ENCODE data around the gene TTC28.
A peak's percentile ranks its signal among the peaks of the same experiment; 100 is the strongest.
"Not testable (repeated sequence)": the region's sequence is repeated elsewhere in the genome, so short reads cannot be mapped to it uniquely, and the experiment has no call there.

TTC28 gene

DNA sequence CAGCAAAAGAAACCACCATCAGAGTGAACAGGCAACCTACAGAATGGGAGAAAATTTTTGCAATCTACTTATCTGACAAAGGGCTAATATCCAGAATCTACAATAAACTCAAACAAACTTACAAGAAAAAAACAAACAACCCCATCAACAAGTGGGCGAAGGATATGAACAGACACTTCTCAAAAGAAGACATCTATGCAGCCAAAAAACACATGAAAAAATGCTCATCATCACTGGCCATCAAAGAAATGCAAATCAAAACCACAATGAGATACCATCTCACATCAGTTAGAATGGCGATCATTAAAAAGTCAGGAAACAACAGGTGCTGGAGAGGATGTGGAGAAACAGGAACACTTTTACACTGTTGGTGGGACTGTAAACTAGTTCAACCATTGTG is 188.4 kb downstream of the TTC28 start:
- DNase-seq (ENCODE audit: low spot score); FAIRE-seq: not testable (repeated sequence)

DNA sequence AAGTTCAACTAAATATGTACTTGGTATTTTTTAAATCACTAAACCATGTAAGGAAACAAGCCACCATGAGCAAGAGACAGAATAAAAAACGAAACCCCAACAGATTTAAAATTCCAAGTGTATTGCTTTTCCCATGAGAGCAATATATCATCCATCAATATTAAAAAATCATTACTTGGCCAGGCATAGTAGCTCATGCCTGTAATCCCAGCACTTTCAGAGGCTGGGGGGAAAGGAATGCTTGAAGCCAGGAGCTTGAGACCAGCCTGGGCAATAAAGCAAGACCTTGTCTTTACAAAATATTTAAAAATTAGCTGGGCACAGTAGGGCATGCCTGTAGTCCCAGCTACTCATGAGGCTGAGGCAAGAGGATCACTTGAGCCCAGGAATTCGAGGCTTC is 190.8 kb downstream of the TTC28 start:
- FAIRE-seq (peak; percentile 9), DNase-seq (ENCODE audit: low spot score) (no peak)

DNA sequence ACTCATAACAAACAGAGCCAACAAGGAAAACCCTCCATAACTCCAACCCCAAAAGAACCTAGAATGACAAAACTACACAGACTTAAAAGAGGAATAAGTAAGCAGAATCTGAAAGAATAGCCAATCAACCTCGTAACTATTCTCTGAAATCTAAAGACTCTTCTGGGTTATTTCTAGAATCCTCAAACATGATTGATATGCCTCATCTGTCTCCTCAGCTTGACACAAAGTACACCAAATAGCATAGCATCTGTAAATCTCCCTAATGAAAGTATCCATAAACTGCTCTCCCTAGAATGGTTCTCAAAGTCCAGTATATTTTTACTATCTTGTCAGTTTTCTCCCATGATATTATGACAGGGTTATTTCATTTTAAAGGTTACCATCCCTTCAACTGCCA is 195.0 kb downstream of the TTC28 start:
- no peak for DNase-seq (ENCODE audit: low spot score)
- FAIRE-seq: peak; percentile 86

DNA sequence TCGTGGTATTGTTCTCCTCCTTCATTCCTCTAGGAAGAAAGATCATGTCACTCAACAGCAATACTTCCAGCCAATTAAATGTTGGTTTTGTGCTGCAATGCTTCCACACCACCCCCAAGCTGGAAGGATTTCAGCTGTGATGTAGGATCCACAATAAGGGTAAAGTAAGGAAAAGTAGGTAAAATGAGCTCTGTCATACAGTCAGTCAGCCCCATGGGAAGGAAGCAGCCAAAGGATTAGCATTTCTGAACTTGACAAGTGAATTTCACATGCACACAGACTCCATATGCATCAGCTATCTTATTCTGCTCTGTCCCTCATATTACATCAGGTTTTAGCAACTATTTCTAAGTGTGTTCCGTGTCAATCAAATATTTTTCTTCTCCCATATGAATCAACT is 197.9 kb downstream of the TTC28 start:
- DNase-seq (ENCODE audit: low spot score) (no peak), FAIRE-seq (peak; percentile 95)

DNA sequence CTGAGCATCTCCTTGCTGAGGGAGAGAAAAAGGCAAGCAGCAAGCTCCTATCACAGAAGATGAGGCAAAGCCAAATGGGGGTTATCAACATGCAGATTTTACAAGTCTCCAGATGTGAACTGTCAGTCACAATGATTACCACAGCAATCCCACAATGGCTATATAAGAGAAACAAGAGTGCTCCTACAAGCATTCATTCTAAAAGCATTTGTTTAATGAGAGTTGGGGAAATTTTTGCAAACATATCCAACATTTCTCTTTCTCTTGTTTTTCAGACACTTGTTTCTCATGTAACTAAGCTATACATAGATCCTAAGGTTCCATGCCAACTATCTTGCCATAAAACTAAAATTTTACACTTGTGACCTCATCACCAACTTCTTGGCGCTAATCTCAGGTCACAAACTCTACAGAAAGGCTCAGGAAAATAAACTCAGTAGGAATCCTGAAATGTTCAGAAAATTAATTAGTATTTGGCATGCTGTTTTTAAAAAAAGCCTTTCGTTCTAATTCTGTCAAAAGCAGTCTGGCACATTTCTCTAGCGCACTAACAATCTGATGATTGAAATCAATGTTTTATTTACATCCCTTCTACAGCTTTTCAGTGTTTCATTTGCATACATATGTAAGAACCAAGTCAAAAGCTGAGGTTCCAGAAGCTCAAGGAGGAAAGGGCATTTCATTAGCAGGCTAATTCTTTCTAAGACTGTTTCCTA is 199.5 kb downstream of the TTC28 start:
- FAIRE-seq: peak; percentile 17
- DNase-seq (ENCODE audit: low spot score): no peak

DNA sequence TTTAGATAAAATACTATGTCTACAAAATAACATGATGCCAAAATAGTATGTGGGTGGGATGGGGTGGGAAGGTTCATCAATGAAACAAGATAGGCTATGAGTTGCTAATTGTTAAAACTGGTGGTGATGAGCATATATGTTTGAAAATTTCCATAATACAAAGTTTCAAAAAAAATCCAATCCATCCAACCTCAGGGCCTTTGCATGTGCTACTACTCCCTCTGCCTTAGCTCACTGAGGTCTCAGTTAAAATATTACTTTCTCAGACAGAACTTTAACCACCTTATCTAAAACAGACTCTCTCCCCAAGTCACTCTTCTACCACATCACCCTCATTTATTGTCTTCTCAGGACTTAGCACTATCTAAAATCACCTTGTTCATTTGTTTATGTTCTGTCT is 201.1 kb downstream of the TTC28 start:
- FAIRE-seq (peak; percentile 35), DNase-seq (ENCODE audit: low spot score) (no peak)

DNA sequence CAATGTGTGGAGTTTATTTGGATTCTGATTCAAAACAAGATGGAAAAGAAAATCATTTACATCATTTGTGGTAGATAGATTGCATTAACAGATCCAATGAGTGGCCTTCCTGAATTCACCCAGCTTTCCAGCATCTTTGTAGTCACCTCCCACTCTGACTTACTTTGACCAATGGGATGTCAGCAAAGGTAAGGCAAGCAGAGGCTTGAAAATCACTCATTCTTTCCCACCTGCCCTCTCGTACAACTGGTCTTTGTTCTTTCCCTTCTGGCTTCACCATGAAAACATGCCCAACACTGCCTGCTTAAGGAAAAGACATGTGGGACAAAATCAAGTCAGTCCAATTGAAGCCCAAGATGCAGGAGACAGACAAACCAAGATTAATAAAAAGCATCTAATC is 202.1 kb downstream of the TTC28 start:
- no peak for DNase-seq (ENCODE audit: low spot score)
- FAIRE-seq: peak; percentile 94

DNA sequence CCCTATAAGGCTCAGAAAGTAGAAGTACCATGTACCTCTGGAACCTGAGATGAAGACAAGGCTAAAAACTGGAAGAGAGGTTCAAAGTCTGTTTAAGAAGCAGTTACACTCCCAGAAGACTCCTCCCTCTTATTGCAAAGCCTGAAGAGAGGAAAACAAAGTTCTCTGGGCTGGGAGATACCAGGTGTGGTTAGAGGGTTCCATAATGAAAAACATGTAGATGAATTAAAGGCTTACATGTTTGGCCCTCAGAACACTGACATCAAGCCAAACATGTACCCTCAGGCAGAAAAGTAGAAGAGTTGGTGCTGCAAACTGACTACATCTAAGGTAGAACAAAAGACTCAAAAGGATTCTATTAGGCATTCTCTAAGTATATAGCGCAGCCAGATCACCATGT is 205.3 kb downstream of the TTC28 start:
- DNase-seq (ENCODE audit: low spot score) (no peak), FAIRE-seq (no peak)

DNA sequence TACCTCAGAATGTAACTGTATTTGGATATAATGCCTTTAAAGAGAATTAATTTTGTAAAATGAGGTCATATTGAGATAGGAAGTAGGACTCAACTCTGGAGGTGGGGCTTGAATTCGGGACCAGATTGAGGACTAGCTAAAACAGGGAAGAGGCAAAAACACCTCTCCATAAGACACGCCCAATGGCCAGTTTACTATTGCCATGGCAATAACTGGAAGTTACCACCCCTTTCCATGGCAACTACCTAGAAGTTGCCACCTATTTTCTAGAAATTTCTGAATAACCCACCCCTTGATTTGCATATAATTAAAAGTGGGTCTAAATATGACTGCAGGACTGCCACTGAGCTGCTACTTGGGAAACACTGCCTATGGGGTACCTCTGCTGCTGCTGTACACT is 206.4 kb downstream of the TTC28 start:
- no peak for DNase-seq (ENCODE audit: low spot score)
- FAIRE-seq: peak; percentile 17

DNA sequence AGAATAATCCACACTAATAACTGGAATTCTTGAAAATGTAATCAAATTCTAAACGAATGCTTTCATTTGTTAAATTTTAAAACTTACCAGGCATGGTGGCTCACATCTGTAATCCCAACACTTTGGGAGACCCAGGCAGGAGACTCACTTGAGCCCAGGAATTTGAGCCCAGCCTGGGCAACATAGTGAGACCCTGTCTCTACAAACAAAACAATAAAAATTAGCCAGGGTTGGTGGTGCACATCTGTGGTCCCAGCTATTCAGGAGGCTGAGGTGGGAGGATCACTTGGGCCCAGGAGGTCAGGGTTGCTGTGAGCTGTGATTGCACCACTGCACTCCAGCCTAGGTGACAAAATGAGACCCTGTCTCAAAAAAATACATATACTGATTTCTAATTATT is 212.6 kb downstream of the TTC28 start:
- not testable (repeated sequence) for DNase-seq (ENCODE audit: low spot score); FAIRE-seq

DNA sequence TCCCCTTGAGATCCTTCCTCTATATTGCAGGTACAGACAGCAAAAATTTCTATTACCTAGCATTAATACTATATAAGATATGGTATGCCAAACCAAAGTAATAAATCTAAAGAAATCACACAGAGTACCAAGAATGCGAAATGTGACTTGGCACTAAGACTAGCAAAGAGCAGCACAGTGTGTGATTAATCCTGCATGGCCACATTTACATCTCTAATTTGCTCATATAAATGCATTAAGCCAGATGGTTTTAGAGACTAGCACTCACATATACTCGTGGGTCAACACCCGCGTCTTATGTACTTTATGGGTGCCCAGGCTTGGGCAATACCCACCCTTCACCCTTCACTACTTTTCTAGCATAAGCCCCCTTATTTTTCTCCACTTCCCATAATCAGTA is 213.2 kb downstream of the TTC28 start:
- FAIRE-seq (no peak), DNase-seq (ENCODE audit: low spot score) (no peak)

DNA sequence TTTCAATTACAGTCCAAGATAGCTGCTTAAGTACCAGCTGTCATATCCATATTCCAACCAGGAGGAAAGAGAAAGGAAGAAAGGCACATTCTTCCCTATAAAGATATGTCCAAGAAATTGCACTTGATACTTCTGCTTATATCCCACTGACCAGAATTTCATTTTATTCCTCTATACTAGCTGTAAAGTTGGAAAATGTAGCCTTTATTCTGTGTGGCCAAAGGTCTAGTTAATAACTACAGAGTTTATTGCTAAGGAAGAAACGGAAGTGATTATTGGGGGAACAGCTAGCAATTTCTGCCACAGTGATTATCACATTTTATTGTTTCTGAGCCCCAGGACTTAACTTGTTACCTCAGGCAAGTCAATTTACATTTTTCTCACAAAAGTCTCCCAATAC is 213.8 kb downstream of the TTC28 start:
- FAIRE-seq (peak; percentile 52), DNase-seq (ENCODE audit: low spot score) (no peak)

DNA sequence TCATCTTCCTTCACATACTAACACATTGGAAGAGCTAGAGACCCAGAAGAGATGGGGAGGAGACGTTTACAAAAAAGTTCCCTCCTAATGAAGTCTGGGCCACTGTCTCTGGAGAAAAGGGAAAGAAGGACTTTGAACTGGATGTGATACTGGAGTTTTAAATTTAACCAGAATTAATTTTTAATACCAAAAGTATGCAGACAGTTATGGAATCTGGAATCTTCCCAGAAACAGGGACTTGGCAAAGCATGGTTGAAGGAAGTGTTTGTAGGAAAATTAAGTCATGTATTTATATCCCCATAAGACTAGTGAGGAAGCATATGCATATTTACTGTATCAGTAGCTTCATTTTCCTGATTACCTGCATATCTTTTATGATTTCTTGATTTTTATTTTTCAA is 215.5 kb downstream of the TTC28 start:
- no peak for DNase-seq (ENCODE audit: low spot score)
- no peak for FAIRE-seq

DNA sequence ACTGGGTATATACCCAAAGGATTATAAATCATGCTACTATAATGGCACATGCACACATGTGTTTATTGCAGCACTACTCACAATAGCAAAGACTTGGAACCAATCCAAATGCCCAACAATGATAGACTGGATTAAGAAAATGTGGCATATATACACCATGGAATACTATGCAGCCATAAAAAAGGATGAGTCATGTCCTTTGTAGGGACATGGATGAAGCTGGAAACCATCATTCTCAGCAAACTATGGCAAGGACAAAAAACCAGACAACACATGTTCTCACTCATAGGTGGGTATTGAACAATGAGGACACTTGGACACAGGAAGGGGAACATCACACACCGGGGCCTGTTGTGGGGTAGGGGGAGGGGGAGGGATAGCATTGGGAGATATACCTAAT is 216.2 kb downstream of the TTC28 start:
- not testable (repeated sequence) for DNase-seq (ENCODE audit: low spot score)
- FAIRE-seq: peak; percentile 92

DNA sequence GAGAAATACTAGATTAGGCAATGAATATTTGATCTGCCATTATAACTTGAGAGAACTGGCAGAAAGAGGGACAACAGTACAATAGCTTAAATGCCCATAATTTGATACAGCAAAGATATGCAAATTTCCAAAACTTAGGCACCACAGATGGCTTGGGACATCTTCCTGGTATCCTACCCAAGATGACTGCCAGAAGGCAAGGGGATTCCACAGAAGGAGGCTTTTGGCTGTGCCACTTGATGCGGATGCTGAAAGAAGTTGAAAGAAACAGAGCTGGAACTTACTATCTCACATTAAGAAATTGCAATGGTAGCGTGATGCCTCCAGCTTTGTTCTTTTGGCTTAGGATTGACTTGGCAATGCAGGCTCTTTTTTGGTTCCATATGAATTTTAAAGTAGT is 216.7 kb downstream of the TTC28 start:
- FAIRE-seq: peak; percentile 42
- DNase-seq (ENCODE audit: low spot score): no peak

DNA sequence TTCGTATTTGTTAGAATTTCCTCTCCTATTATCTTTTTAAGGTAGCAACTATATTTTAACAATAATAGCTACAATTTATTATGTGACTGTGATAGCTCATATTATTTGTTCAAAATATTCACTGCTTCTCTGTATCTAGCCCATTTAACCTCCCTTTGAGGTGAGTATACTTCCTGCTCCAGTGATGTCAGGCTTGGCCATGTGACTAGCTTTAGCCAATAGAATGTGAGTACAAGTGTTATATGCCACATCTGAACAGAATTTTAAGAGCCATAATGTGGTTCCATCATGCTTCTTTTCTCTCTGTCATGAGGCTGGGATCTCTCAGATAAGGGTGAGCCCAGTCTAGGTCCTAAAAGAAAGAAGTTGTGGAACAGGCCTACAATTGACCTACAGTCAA is 217.6 kb downstream of the TTC28 start:
- FAIRE-seq: peak; percentile 66
- no peak for DNase-seq (ENCODE audit: low spot score)

DNA sequence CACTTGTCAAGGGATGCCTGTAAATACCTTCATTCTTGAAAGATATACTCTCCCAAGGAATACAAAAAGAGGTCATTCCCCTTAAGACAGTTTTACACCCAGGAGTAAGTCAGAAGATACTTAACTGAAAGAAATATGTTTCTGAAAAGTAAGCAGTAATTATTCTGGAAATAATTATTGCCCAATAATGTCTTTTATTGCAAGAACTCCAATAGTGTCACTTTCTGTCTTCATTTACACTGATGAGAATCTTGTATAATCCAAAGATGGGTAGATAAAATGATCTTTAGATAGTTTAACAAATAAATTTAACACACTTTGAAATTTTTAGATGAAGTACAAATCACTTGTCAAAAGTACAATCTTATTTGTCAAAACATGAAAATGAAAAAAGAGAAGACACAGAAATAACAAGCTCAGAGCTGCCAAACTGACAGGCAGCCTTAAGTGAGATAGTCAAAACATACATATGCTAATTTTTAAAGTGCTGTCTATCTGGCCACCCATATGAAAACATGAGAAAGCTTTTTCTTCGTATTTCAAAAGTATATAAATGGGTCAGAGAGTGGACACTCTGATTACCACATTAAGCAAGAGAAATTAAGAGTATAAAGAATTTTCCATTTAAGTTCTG is 225.1 kb downstream of the TTC28 start:
- no peak for DNase-seq (ENCODE audit: low spot score)

DNA sequence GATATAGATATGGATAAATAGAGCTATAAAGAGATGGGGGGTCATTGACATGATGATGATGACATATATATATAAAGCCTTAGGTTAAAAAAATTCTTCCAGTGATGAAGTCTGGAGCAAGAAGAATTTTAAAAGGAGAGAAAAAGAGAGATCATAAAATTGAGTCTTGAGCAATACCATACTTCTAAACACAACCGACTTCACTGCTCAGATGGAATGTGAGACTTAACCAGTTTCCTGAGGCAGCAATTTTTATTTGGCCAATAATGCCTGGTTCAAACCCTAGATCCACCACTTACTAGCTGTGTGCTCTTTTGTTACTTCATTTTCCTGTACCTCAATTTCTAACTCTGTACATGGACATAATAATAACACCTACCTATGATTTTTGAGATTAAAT is 229.5 kb downstream of the TTC28 start:
- FAIRE-seq (no peak), DNase-seq (ENCODE audit: low spot score) (no peak)

More for the DNA sequence above, 225.1 kb downstream of the TTC28 start:
- FAIRE-seq: peak; percentile 44

DNA sequence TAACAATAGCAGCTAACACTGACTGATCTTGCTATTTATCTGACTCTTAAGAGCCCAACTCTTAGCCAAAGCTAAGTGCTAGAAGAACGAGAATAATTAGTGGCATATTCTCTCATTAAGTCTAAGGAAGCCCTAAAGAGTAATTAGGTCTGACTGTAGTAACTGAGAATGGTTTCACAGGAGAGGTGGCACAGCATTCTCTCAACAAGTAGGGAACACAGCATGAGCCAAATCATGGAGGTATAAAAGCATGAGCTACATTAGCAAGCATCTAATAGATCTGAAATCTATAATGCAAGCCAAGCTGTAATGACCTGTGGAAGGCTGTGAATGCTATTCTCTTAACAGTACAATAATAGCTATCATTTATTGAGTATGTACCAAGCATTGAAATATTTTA is 230.6 kb downstream of the TTC28 start:
- FAIRE-seq: peak; percentile 40
- no peak for DNase-seq (ENCODE audit: low spot score)

DNA sequence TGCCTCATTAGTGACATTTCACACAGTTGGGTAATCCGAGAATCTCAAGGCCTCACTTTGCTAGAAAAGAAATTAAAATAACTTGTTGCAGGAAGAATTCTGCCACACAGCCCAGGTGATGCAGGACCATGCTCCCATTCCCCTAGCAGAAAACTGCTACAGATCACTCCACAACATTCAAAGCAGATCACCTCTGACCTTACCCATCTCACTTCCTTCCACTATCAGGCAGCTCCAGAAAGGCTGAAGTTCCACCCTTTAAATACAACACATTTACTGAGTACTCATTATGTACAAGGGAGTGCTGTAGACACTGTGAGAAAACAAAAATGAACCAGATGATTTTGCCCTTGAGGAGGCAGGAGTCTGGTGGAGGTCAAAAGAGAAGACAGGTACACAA is 231.0 kb downstream of the TTC28 start:
- FAIRE-seq (peak; percentile 79), DNase-seq (ENCODE audit: low spot score) (no peak)

DNA sequence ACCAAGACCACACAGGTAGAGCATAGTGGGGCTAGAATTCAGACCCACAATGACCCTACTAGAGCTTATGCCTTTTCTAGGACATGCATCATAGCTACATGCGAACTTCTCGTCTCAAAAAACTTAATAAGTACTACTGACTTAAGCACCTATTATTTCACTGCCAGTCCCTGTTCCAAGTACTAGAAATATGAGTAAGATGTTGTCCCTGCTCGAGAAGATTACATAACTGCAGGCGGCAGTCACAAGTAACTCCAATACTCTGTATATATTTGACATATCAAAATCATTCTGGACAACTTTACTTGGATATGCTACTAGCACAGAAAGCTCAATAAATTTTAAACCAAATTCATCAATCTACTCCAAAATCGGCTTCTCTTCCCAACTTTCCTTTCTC is 235.0 kb downstream of the TTC28 start:
- FAIRE-seq: peak; percentile 48
- DNase-seq (ENCODE audit: low spot score): no peak

DNA sequence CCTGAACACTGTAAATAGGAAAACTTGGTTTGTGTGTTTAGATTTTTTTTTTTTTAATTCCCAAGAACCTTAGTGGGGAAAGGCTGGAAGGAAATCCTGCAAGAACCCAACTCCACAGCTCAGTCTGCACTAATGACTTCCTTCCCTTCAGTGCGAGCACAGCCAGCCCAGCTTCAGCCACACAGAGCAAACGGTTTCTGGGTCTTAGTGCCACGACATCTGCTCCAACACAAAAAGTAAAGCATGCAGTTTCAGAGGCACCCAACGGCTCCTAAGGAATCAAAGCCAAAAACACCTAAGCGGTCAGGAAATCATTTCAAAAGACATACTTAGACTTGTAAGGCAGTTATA is 236.1 kb downstream of the TTC28 start:
- FAIRE-seq (peak; percentile 68), DNase-seq (ENCODE audit: low spot score) (peak; percentile 86)
